Measurements from ENCODE around the gene LRRC4C.

The LRRC4C gene

GRCh38 chr11:40816976-40817375, 642.5 kb downstream of the LRRC4C start:
- H3K36me3 ChIP-seq (ENCODE audit: control insufficient read depth, insufficient read depth, low read length), result no peaks in the 10 kb centered on the region
- no peak overlapping the region for H3K9ac ChIP-seq (ENCODE audit: low read length)
- no peak overlapping the region for H3K27ac ChIP-seq (ENCODE audit: low read depth, low read length)
- no peaks in the 10 kb centered on the region for H3K4me1 ChIP-seq (ENCODE audit: control insufficient read depth, insufficient read depth, low read length)
- peaks cover 9% of the 10 kb centered on the region for H3K9me3 ChIP-seq (ENCODE audit: control insufficient read depth, insufficient read depth, low read depth, low read length)
- H3K27me3 ChIP-seq (ENCODE audit: control insufficient read depth, insufficient read depth, low read length), result no peaks in the 10 kb centered on the region
- H3K4me3 ChIP-seq (ENCODE audit: low read depth, low read length), result no peak overlapping the region

GRCh38 chr11:40797981-40798380, 661.5 kb downstream of the LRRC4C start:
- no peak overlapping the region for H3K4me3 ChIP-seq (ENCODE audit: low read depth, low read length)
- H3K36me3 ChIP-seq (ENCODE audit: control insufficient read depth, insufficient read depth, low read length), result no peaks in the 10 kb centered on the region
- H3K27me3 ChIP-seq (ENCODE audit: control insufficient read depth, insufficient read depth, low read length), result no peaks in the 10 kb centered on the region
- H3K9ac ChIP-seq (ENCODE audit: low read length), result no peak overlapping the region
- H3K27ac ChIP-seq (ENCODE audit: low read depth, low read length), result no peak overlapping the region
- no peaks in the 10 kb centered on the region for H3K9me3 ChIP-seq (ENCODE audit: control insufficient read depth, insufficient read depth, low read depth, low read length)
- H3K4me1 ChIP-seq (ENCODE audit: control insufficient read depth, insufficient read depth, low read length), result no peaks in the 10 kb centered on the region

GRCh38 chr11:40787224-40787623, 672.2 kb downstream of the LRRC4C start:
- no peaks in the 10 kb centered on the region; the same call in 1 of the 2 replicates for H3K9me3 ChIP-seq (ENCODE audit: control insufficient read depth, insufficient read depth, low read depth, low read length)
- H3K4me1 ChIP-seq (ENCODE audit: control insufficient read depth, insufficient read depth, low read length), result peaks cover 6% of the 10 kb centered on the region
- H3K27me3 ChIP-seq (ENCODE audit: control insufficient read depth, insufficient read depth, low read length), result no peaks in the 10 kb centered on the region
- no peaks in the 10 kb centered on the region for H3K36me3 ChIP-seq (ENCODE audit: control insufficient read depth, insufficient read depth, low read length)
- no peak overlapping the region for H3K9ac ChIP-seq (ENCODE audit: low read length)
- no peak overlapping the region for H3K4me3 ChIP-seq (ENCODE audit: low read depth, low read length)
- no peak overlapping the region for H3K27ac ChIP-seq (ENCODE audit: low read depth, low read length)

GRCh38 chr11:40763046-40763445, 696.4 kb downstream of the LRRC4C start:
- Histone ChIP-seq H3K27ac (ENCODE audit: low read depth, low read length) (no peak overlapping the region), H3K9ac (ENCODE audit: low read length) (no peak overlapping the region), H3K4me3 (ENCODE audit: low read depth, low read length) (no peak overlapping the region), H3K4me1 (ENCODE audit: control insufficient read depth, insufficient read depth, low read length) (no peaks in the 10 kb centered on the region), H3K9me3 (ENCODE audit: control insufficient read depth, insufficient read depth, low read depth, low read length) (no peaks in the 10 kb centered on the region), H3K27me3 (ENCODE audit: control insufficient read depth, insufficient read depth, low read length) (no peaks in the 10 kb centered on the region), H3K36me3 (ENCODE audit: control insufficient read depth, insufficient read depth, low read length) (no peaks in the 10 kb centered on the region)

- H3K9ac ChIP-seq (ENCODE audit: low read length), result no peak overlapping the region
- no peak overlapping the region for H3K27ac ChIP-seq (ENCODE audit: low read depth, low read length)
- H3K4me3 ChIP-seq (ENCODE audit: low read depth, low read length), result no peak overlapping the region
- no peaks in the 10 kb centered on the region for H3K27me3 ChIP-seq (ENCODE audit: control insufficient read depth, insufficient read depth, low read length)
- no peaks in the 10 kb centered on the region for H3K9me3 ChIP-seq (ENCODE audit: control insufficient read depth, insufficient read depth, low read depth, low read length)
- no peaks in the 10 kb centered on the region for H3K4me1 ChIP-seq (ENCODE audit: control insufficient read depth, insufficient read depth, low read length)
- H3K36me3 ChIP-seq (ENCODE audit: control insufficient read depth, insufficient read depth, low read length), result no peaks in the 10 kb centered on the region
Measured at GRCh38 chr11:40759341-40759740, 700.1 kb downstream of the LRRC4C start.

- Histone ChIP-seq H3K9ac (ENCODE audit: low read length) (no peak overlapping the region), H3K4me3 (ENCODE audit: low read depth, low read length) (no peak overlapping the region), H3K4me1 (ENCODE audit: control insufficient read depth, insufficient read depth, low read length) (no peaks in the 10 kb centered on the region), H3K27ac (ENCODE audit: low read depth, low read length) (no peak overlapping the region), H3K36me3 (ENCODE audit: control insufficient read depth, insufficient read depth, low read length) (no peaks in the 10 kb centered on the region), H3K9me3 (ENCODE audit: control insufficient read depth, insufficient read depth, low read depth, low read length) (no peaks in the 10 kb centered on the region), H3K27me3 (ENCODE audit: control insufficient read depth, insufficient read depth, low read length) (no peaks in the 10 kb centered on the region)
Measured at GRCh38 chr11:40754297-40754696, 705.2 kb downstream of the LRRC4C start.

- H3K4me1 ChIP-seq (ENCODE audit: control insufficient read depth, insufficient read depth, low read length), result no peaks in the 10 kb centered on the region
- H3K36me3 ChIP-seq (ENCODE audit: control insufficient read depth, insufficient read depth, low read length), result no peaks in the 10 kb centered on the region
- no peak overlapping the region for H3K9ac ChIP-seq (ENCODE audit: low read length)
- H3K27ac ChIP-seq (ENCODE audit: low read depth, low read length), result no peak overlapping the region
- no peak overlapping the region for H3K4me3 ChIP-seq (ENCODE audit: low read depth, low read length)
- H3K9me3 ChIP-seq (ENCODE audit: control insufficient read depth, insufficient read depth, low read depth, low read length), result no peaks in the 10 kb centered on the region
- no peaks in the 10 kb centered on the region for H3K27me3 ChIP-seq (ENCODE audit: control insufficient read depth, insufficient read depth, low read length)
Measured at GRCh38 chr11:40746282-40746681, 713.2 kb downstream of the LRRC4C start.

- Histone ChIP-seq H3K9ac (ENCODE audit: low read length) (no peak overlapping the region), H3K27ac (ENCODE audit: low read depth, low read length) (no peak overlapping the region), H3K27me3 (ENCODE audit: control insufficient read depth, insufficient read depth, low read length) (no peaks in the 10 kb centered on the region), H3K4me1 (ENCODE audit: control insufficient read depth, insufficient read depth, low read length) (no peaks in the 10 kb centered on the region), H3K36me3 (ENCODE audit: control insufficient read depth, insufficient read depth, low read length) (no peaks in the 10 kb centered on the region), H3K9me3 (ENCODE audit: control insufficient read depth, insufficient read depth, low read depth, low read length) (no peaks in the 10 kb centered on the region), H3K4me3 (ENCODE audit: low read depth, low read length) (no peak overlapping the region)
Measured at GRCh38 chr11:40732132-40732531, 727.3 kb downstream of the LRRC4C start.

GRCh38 chr11:40722179-40722795, 737.2 kb downstream of the LRRC4C start:
- Histone ChIP-seq H3K9ac (ENCODE audit: low read length) (no peak overlapping the region), H3K27ac (ENCODE audit: low read depth, low read length) (no peak overlapping the region), H3K36me3 (ENCODE audit: control insufficient read depth, insufficient read depth, low read length) (no peaks in the 10 kb centered on the region), H3K27me3 (ENCODE audit: control insufficient read depth, insufficient read depth, low read length) (no peaks in the 10 kb centered on the region), H3K4me1 (ENCODE audit: control insufficient read depth, insufficient read depth, low read length) (no peaks in the 10 kb centered on the region), H3K4me3 (ENCODE audit: low read depth, low read length) (no peak overlapping the region), H3K9me3 (ENCODE audit: control insufficient read depth, insufficient read depth, low read depth, low read length) (no peaks in the 10 kb centered on the region)

GRCh38 chr11:40716344-40717130, 742.9 kb downstream of the LRRC4C start:
- no peak overlapping the region for H3K4me3 ChIP-seq (ENCODE audit: low read depth, low read length)
- no peak overlapping the region for H3K27ac ChIP-seq (ENCODE audit: low read depth, low read length)
- no peak overlapping the region for H3K9ac ChIP-seq (ENCODE audit: low read length)
- H3K9me3 ChIP-seq (ENCODE audit: control insufficient read depth, insufficient read depth, low read depth, low read length), result 0 out of 2 replicates have a peak, but pooled peaks cover 2% of the 10 kb centered on the region
- H3K27me3 ChIP-seq (ENCODE audit: control insufficient read depth, insufficient read depth, low read length), result no peaks in the 10 kb centered on the region
- H3K4me1 ChIP-seq (ENCODE audit: control insufficient read depth, insufficient read depth, low read length), result peaks cover 6% of the 10 kb centered on the region
- no peaks in the 10 kb centered on the region for H3K36me3 ChIP-seq (ENCODE audit: control insufficient read depth, insufficient read depth, low read length)

- no peak overlapping the region for H3K4me3 ChIP-seq (ENCODE audit: low read depth, low read length)
- peaks cover 10% of the 10 kb centered on the region; the same call in 1 of the 2 replicates for H3K9me3 ChIP-seq (ENCODE audit: control insufficient read depth, insufficient read depth, low read depth, low read length)
- H3K9ac ChIP-seq (ENCODE audit: low read length), result no peak overlapping the region
- no peak overlapping the region for H3K27ac ChIP-seq (ENCODE audit: low read depth, low read length)
- H3K4me1 ChIP-seq (ENCODE audit: control insufficient read depth, insufficient read depth, low read length), result peaks cover 6% of the 10 kb centered on the region
- H3K36me3 ChIP-seq (ENCODE audit: control insufficient read depth, insufficient read depth, low read length), result no peaks in the 10 kb centered on the region
- no peaks in the 10 kb centered on the region for H3K27me3 ChIP-seq (ENCODE audit: control insufficient read depth, insufficient read depth, low read length)
Measured at GRCh38 chr11:40713083-40713482, 746.4 kb downstream of the LRRC4C start.

Measured in HUES6 (cell line).